Naive thymus-derived CD8-positive, alpha-beta T cell (primary cell): ENCODE data around the gene LRRC8C. TPM values are rescaled to one million over a fixed set of nuclear protein-coding genes. Genes with fewer than 3 reads are reported as not detected.
A peak's percentile ranks its signal among the peaks of the same experiment; 100 is the strongest.

ENCODE experiments used
- ATAC-seq, 2 donors: fragments of 150-1000 bp; cut with Tn5 transposase in 1 of 2; sonication (Bioruptor Pico), chemical (Tn5 transposase) in 1 of 2; 1 replicate in 1 of 2; 2 replicates in 1 of 2; pipeline ENCODE4 v1.10.0; 2021; ENCODE audit warnings: mild to moderate bottlenecking in 2 of 2, moderate library complexity in 2 of 2
- POLR2A ChIA-PET: fragments of 350-600 bp; sonication (Branson Sonifier 250); formaldehyde crosslinking; loops from one replicate; lab custom pipeline; 2021; ENCODE audit warnings: antibody characterized with exemption; lab: Charles Lee
- DNase-seq, 10 donors: peaks; one replicate each; pipeline versions ENCODE4 v3.0.0 to v3.0.0-alpha.2; 2020 to 2022
- H3K27ac Mint-ChIP-seq, 10 donors: one replicate each; pipeline ENCODE4 v1.8.0; 2020 to 2022; ENCODE audit warnings: mild to moderate bottlenecking in 10 of 10, mixed read lengths in 10 of 10, moderate library complexity in 4 of 10, inconsistent platforms in 1 of 10
- H3K27me3 Mint-ChIP-seq, 5 donors: one replicate each; pipeline ENCODE4 v1.8.0; 2021 to 2022; ENCODE audit warnings: mixed read lengths in 5 of 5
- H3K36me3 Mint-ChIP-seq, 3 donors: one replicate each; pipeline ENCODE4 v1.8.0; 2020 to 2022; ENCODE audit warnings: mixed read lengths in 3 of 3, mild to moderate bottlenecking in 2 of 3, inconsistent platforms in 1 of 3
- H3K4me1 Mint-ChIP-seq, 4 donors: one replicate each; pipeline ENCODE4 v1.8.0; 2021 to 2022; ENCODE audit warnings: mixed read lengths in 4 of 4
- H3K4me3 Mint-ChIP-seq, 10 donors: one replicate each; pipeline ENCODE4 v1.8.0; 2020 to 2022; ENCODE audit warnings: mild to moderate bottlenecking in 10 of 10, mixed read lengths in 10 of 10, moderate library complexity in 6 of 10, inconsistent platforms in 1 of 10
- H3K9me3 Mint-ChIP-seq, 9 donors: one replicate each; pipeline ENCODE4 v1.8.0; 2020 to 2022; ENCODE audit warnings: mixed read lengths in 9 of 9, mild to moderate bottlenecking in 3 of 9, inconsistent platforms in 1 of 9, moderate library complexity in 1 of 9
- polyA plus RNA-seq, 3 donors: library from polyadenylated mRNA; unstranded; fragments of 300-500 nt; fragmentation: Illumina TruSeq; gene quantifications; one replicate each; pipeline ENCODE4 v1.2.3, GENCODE V29; 2021
- total RNA-seq, 8 experiments: library from RNA in 2 of 8; stranded (reverse) in 2 of 8; gene quantifications; one replicate each; pipeline ENCODE4 v1.2.3 and lab custom pipeline; 2021 to 2026

Gene LRRC8C
- total and polyA plus RNA-seq, 5 experiments from 2014 or later: 10.0 to 53.3 (median 19.2) TPM

DNA sequence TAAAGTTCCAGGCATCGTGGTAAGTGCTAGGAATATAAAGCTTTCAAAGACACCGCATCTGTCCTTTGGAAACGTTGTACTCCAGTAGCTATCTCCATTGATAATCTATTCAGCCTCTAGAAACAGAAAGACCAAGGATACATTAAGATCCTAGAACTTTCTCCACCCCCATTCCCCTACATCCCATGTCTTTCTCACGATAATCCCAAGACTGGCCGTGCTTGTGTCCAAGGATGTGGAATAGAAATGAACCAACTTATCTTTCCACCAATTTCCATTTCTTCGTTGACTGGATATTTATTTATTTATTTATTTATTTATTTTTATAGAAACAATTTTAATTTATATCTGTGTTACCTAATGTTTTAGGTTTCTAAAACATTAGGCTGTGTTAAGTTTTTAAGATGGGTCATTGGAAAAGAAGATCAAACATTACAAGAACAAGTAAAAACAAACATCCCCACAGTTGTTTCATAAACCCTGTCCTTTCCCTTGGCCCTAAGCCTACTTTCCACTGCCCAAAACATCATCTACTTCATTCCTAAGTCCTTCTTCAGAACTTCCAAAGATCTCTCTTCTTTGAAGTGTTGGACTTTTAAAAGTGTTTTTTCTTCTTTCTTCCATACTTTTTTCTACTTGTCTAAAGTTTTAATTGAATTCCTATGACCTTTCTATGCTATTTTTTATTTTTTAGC lies 39.7 kb downstream of the LRRC8C start:
- Mint-ChIP-seq H3K27me3 (no peaks in the 10 kb centered on the region), H3K36me3 (peaks cover 4 to 27% (median 7%) of the 10 kb centered on the region in 3 donors), H3K9me3 (peaks cover 0 to 2% (median 0%) of the 10 kb centered on the region in 9 donors), H3K4me1 (peaks cover 43 to 98% (median 88%) of the 10 kb centered on the region in 4 donors), H3K27ac (peak overlapping the region in 8 of 10 donors; percentile 3 to 89 (median 28)), H3K4me3 (peak overlapping the region in 5 of 10 donors; percentile 25 to 46 (median 42))
- no peak for ATAC-seq
- POLR2A ChIA-PET: interaction anchor here (2.2 kb wide), 1 partner anchor 91 kb away, joined by 8 read pairs; no protein-coding TSS in a partner anchor
- no peak for DNase-seq

DNA sequence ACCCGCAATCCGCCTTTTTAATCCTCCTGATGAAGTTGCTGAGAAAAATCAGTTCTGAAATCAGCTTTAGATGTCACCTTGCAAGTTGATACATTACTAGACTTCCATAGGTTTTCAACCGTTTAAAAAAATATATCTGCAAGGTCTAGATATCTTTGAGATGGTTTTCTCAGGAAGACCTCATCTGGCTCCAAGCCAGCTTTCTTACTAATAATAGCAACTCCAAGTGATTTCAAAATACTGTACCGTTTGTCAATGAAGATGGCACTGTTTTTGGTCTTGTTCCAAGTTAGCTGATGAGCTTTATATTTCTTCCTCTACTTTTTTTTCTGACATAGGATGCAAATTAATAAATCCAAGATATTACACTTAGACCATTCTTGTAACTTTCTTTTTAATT lies 40.3 kb downstream of the LRRC8C start:
- Mint-ChIP-seq H3K27ac (peak overlapping the region in 9 of 10 donors; percentile 3 to 89 (median 29)), H3K36me3 (peaks cover 4 to 28% (median 12%) of the 10 kb centered on the region in 3 donors), H3K4me1 (peaks cover 43 to 97% (median 87%) of the 10 kb centered on the region in 4 donors), H3K9me3 (peaks cover 0 to 2% (median 0%) of the 10 kb centered on the region in 9 donors), H3K27me3 (no peaks in the 10 kb centered on the region), H3K4me3 (peak overlapping the region in 6 of 10 donors; percentile 10 to 46 (median 32))
- DNase-seq (no peak), ATAC-seq (no peak)
- POLR2A ChIA-PET: interaction anchor here (2.2 kb wide), 1 partner anchor 90 kb away, joined by 8 read pairs; no protein-coding TSS in a partner anchor

DNA sequence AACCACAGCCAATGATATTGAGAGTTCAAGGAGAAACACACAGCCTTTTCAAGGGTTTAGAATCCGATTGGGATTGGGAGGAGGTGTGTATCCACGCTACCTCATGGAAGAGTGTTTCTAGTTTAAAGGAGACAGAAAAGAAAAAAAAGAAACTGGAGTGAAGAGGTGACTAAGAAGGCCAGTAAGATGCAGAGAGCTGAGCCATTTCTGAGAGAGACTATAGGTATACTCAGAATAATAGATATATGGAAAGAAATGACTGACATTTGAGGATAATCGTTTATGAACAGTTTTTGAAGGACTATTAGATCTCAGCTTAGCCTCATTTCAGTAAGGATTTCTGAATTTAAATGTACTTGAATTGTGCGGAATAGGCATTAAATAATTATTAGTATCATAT lies 42.8 kb downstream of the LRRC8C start:
- POLR2A ChIA-PET: interaction anchor here (1.3 to 1.5 kb wide), 2 partner anchors 11 to 87 kb away, joined by 3 to 6 read pairs; no protein-coding TSS in a partner anchor
- ATAC-seq: no peak
- peak overlapping the region in 8 of 10 donors; percentile 12 to 72 (median 26) for H3K4me3 Mint-ChIP-seq
- no peaks in the 10 kb centered on the region for H3K27me3 Mint-ChIP-seq
- peak overlapping the region in 9 of 10 donors; percentile 73 to 93 (median 79) for H3K27ac Mint-ChIP-seq
- no peak for DNase-seq
- peaks cover 0 to 2% (median 0%) of the 10 kb centered on the region in 9 donors for H3K9me3 Mint-ChIP-seq
- H3K4me1 Mint-ChIP-seq: peaks cover 45 to 89% (median 84%) of the 10 kb centered on the region in 4 donors
- H3K36me3 Mint-ChIP-seq: peaks cover 8 to 41% (median 24%) of the 10 kb centered on the region in 3 donors

DNA sequence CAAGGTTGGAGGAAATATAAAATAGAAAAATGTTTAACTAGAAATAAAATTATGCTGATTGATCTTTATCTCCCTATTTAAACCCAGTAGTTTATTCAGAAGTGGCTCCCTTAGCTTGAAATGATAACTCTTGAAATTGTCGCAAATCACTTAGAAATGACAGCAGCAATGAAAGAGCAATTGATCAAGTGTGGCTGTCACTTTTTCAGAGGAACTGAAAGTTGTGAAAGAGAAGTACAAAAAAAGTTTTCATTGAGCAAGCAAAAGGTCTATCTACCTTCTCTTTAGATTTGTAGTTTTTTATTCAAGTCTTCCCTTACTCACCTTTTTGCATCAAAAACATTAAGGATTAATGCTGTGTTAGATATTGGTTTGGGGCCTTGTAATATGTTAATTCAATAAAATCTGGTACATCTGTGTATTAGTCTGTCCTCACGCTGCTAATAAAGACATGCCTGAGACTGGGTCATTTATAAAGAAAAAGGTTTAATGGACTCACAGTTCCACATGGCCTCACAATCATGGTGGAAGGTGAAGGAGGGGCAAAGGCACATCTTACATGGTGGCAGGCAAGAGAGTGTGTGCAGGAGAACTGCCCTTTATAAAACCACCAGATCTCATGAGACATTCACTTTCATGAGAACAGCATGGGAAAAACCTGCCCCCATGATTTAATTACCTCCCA lies 48.3 kb downstream of the LRRC8C start:
- Mint-ChIP-seq H3K4me3 (no peak overlapping the region), H3K27me3 (no peaks in the 10 kb centered on the region), H3K4me1 (peaks cover 26 to 75% (median 61%) of the 10 kb centered on the region in 4 donors), H3K27ac (peak overlapping the region in 2 of 10 donors; percentile 46 to 58), H3K9me3 (peaks cover 0 to 8% (median 4%) of the 10 kb centered on the region in 9 donors), H3K36me3 (peaks cover 19 to 45% (median 41%) of the 10 kb centered on the region in 3 donors)
- ATAC-seq: no peak
- POLR2A ChIA-PET: no interaction called here
- no peak for DNase-seq

DNA sequence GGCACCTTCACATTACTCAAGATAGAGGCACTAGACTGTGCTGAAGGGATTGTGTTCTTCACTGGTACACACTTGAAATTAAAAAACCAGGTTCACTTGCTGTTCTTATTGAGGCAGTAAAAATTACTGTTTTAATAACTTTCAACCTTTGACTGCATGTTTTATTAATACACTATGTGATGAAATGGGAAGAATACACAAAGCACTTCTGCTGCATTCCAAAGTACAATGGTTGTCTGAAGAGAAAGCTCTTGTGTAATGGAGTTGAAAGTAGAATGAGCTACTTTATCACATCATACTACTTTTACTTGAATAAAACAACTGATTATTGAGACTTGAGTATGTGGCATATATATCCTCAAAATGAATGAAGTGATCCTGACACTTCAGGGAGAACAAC lies 49.7 kb downstream of the LRRC8C start:
- Mint-ChIP-seq H3K4me3 (no peak overlapping the region), H3K4me1 (peaks cover 30 to 69% (median 59%) of the 10 kb centered on the region in 4 donors), H3K27me3 (no peaks in the 10 kb centered on the region), H3K27ac (peak overlapping the region in 5 of 10 donors; percentile 11 to 58 (median 32)), H3K36me3 (peaks cover 26 to 59% (median 53%) of the 10 kb centered on the region in 3 donors), H3K9me3 (peaks cover 0 to 8% (median 4%) of the 10 kb centered on the region in 9 donors)
- POLR2A ChIA-PET: interaction anchor here (0.7 to 1.2 kb wide), 3 partner anchors 12 to 50 kb away, joined by 3 to 5 read pairs (median 3); partner anchors contain the start of gene LRRC8C
- no peak for ATAC-seq
- no peak for DNase-seq

DNA sequence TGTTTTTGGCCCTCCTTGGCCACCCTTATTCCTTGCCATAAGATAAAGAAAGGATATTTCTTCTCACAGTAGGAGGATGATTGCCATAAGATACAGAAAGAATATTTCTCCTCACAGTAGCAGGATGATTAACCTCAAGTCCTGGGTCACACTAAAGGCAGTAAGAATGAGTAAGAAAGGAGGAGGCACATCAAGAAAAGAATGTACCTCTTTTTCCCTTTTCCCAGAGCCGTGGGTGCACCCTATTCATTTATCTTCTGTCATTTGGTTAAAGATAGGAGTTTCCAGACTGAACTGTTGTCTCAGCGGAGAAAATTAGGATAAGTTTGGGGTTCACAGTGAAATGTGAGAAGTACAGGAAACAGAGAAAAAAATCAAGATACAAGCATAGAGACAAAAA lies 52.5 kb downstream of the LRRC8C start:
- Mint-ChIP-seq H3K4me1 (peaks cover 36 to 62% (median 60%) of the 10 kb centered on the region in 4 donors), H3K27me3 (no peaks in the 10 kb centered on the region), H3K9me3 (peaks cover 0 to 8% (median 4%) of the 10 kb centered on the region in 9 donors), H3K36me3 (peaks cover 35 to 67% (median 55%) of the 10 kb centered on the region in 3 donors), H3K27ac (peak overlapping the region; percentile 20 to 94 (median 74)), H3K4me3 (peak overlapping the region in 1 of 10 donors; percentile 35)
- ATAC-seq (no peak), DNase-seq (no peak)
- POLR2A ChIA-PET: interaction anchor here (0.7 kb wide), 1 partner anchor 11 kb away, joined by 5 read pairs; no protein-coding TSS in a partner anchor

DNA sequence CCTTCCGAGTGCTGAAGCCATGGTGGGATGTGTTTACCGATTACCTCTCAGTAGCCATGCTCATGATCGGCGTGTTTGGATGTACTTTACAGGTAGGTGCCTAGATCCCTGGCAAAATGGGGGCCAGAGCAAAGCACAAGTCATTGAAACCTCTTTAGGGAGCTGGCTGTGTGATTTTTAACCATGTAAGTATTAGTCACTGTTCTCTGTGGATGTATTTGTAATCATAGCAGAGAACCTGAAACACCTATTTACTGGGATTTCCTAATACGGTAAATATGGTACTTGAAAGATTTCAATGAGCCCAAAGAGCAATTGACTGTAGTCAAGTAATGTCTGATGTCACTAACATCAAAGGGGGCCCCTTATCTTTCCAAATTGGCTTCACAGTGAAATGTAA lies 53.6 kb downstream of the LRRC8C start:
- Mint-ChIP-seq H3K36me3 (peaks cover 29 to 70% (median 49%) of the 10 kb centered on the region in 3 donors), H3K27me3 (no peaks in the 10 kb centered on the region), H3K4me3 (no peak overlapping the region), H3K4me1 (peaks cover 38 to 63% (median 60%) of the 10 kb centered on the region in 4 donors), H3K9me3 (peaks cover 0 to 3% (median 0%) of the 10 kb centered on the region in 9 donors), H3K27ac (peak overlapping the region in 7 of 10 donors; percentile 1 to 94 (median 70))
- POLR2A ChIA-PET: interaction anchor here (1.3 kb wide), 1 partner anchor 12 kb away, joined by 3 read pairs; no protein-coding TSS in a partner anchor
- ATAC-seq: no peak
- DNase-seq: no peak

DNA sequence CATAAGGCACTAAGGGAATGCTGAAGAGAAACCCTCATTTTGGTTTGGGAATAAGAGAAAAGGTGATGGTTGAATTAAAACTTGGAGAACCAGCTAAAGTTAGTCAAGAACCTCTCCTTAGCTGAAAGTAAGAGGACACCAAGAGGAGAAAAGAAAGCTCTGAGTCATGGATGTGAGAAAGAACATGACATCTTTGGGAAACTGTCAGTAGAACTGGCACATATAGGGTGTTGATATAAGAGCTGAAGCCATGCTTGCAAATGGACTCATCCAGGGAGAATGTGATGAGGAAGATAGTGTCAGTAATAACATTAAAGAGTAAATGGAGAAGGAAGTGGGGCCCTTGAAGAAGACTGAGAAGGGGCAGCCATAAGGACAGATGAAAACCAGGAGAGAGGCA lies 54.3 kb downstream of the LRRC8C start:
- POLR2A ChIA-PET: interaction anchor here (0.7 kb wide), 1 partner anchor 70 kb away, joined by 3 read pairs; no protein-coding TSS in a partner anchor
- Mint-ChIP-seq H3K9me3 (peaks cover 0 to 3% (median 0%) of the 10 kb centered on the region in 9 donors), H3K27me3 (no peaks in the 10 kb centered on the region), H3K27ac (peak overlapping the region in 9 of 10 donors; percentile 0 to 94 (median 60)), H3K4me3 (no peak overlapping the region), H3K36me3 (peaks cover 29 to 72% (median 46%) of the 10 kb centered on the region in 3 donors), H3K4me1 (peaks cover 39 to 65% (median 63%) of the 10 kb centered on the region in 4 donors)
- ATAC-seq: no peak
- no peak for DNase-seq

DNA sequence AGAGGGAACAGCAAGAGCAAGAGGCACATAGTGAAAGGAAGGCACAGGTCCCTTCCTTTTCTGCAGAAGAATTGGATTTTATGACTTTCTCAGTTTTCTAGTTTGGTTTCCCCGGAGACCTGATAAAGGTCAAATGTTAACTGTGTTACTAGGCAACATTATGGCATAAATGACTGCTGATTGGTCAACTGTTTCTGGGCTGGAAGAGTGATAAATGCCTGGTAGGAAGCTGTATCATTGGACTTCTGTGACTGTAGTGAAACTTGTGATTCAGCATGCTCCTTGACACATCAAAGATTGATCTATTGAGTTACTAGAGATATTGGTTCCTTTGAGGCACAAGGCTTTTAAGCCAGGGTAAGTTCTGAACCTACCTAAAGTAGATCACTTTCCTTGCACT lies 55.7 kb downstream of the LRRC8C start:
- Mint-ChIP-seq H3K27ac (peak overlapping the region in 9 of 10 donors; percentile 29 to 94 (median 74)), H3K9me3 (peaks cover 0 to 3% (median 0%) of the 10 kb centered on the region in 9 donors), H3K36me3 (peaks cover 29 to 70% (median 42%) of the 10 kb centered on the region in 3 donors), H3K4me1 (peaks cover 45 to 75% (median 70%) of the 10 kb centered on the region in 4 donors), H3K27me3 (no peaks in the 10 kb centered on the region), H3K4me3 (no peak overlapping the region)
- DNase-seq (no peak), ATAC-seq (no peak)
- POLR2A ChIA-PET: no interaction called here

DNA sequence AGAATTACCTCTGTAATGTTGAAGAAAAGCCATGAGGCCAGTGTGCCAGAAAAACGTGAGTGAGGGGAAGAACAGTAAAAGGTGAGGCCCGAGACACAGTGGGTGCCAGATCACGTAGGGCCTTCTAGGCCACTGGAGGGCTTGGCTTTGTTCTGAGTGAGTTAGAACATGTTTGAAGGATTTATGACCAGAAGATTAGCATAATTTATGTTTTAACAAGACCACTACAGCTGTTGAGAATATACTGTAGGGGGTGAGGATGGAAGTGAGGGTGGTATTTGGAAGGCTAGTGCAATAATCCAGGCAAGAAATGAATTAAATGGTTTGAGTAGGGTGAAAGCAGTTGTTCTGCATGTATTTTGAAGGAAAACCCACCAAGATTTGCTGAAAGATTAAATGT lies 56.3 kb downstream of the LRRC8C start:
- no peaks in the 10 kb centered on the region for H3K27me3 Mint-ChIP-seq

DNA sequence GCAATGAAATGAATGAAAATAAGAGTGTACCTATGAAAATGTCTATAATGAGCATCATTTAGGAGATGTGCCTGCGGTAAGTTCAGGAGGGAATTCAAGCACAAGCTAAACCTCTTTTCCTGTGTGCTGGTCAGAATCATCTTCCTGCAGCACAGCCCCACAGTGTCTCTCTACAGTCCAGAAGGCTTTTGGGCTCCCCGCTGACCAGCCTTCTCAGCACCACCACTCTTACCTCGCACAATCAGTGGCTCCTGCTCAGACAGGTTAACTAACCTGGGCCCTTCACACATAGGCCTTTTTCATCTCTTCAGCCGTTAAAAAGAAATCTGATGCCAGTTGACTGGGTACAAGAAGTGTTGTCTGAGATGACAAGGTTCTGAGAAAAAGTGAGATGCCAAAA lies 57.7 kb downstream of the LRRC8C start:
- Mint-ChIP-seq H3K27ac (peak overlapping the region in 9 of 10 donors; percentile 14 to 94 (median 63)), H3K4me3 (no peak overlapping the region), H3K9me3 (no peaks in the 10 kb centered on the region), H3K36me3 (peaks cover 22 to 64% (median 36%) of the 10 kb centered on the region in 3 donors), H3K27me3 (no peaks in the 10 kb centered on the region), H3K4me1 (peaks cover 42 to 77% (median 74%) of the 10 kb centered on the region in 4 donors)
- POLR2A ChIA-PET: no interaction called here
- ATAC-seq (no peak), DNase-seq (no peak)

More for the DNA sequence above, 56.3 kb downstream of the LRRC8C start:
- no peak overlapping the region for H3K4me3 Mint-ChIP-seq
- H3K9me3 Mint-ChIP-seq: peaks cover 0 to 3% (median 0%) of the 10 kb centered on the region in 9 donors
- peak overlapping the region in 9 of 10 donors; percentile 33 to 94 (median 72) for H3K27ac Mint-ChIP-seq
- H3K4me1 Mint-ChIP-seq: peaks cover 47 to 78% (median 73%) of the 10 kb centered on the region in 4 donors
- no peak for ATAC-seq
- peaks cover 29 to 69% (median 42%) of the 10 kb centered on the region in 3 donors for H3K36me3 Mint-ChIP-seq
- POLR2A ChIA-PET: no interaction called here
- no peak for DNase-seq
